ENCODE results near the gene CCDC57. TPM values are rescaled to one million over a fixed set of nuclear protein-coding genes. Genes with fewer than 3 reads are reported as not detected.

The CCDC57 gene
- total RNA-seq, 2 experiments from 2014 or later: 129 to 135 TPM

DNA sequence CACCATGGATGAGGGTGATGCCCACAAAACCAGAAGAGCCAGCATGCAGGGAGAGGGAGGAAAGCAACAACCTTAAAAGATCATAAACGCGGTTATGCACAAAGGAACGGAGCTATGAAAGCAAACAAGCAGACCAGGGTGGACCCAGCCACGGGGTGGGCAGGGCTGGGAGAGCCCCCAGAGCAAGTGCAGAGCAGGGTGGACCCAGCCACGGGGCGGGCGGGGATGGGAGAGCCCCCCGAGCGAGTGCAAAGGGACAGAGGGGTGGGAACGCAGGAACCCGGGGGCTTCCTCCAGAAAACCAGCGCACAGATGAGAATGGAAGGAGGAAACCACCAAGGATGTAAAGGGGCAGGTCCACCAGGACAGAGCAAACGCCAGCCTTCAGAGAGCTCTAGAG is 33.2 kb downstream of the CCDC57 start:
- Histone ChIP-seq H3K4me1 (ENCODE audit: insufficient read depth, low read length) (no peaks in the 10 kb centered on the region), H3K27ac (ENCODE audit: low read depth in 1 of 2, low read length in 2 of 2) (no peak overlapping the region), H3K36me3 (ENCODE audit: insufficient read depth, low read length) (peaks cover 35% of the 10 kb centered on the region), H3K27me3 (ENCODE audit: control insufficient read depth in 1 of 2, insufficient read depth in 2 of 2, low read length in 2 of 2) (no peaks in the 10 kb centered on the region), H3K4me3 (ENCODE audit: low read length) (no peak overlapping the region), H3K9me3 (ENCODE audit: control insufficient read depth in 1 of 2, insufficient read depth in 1 of 2, low read length in 2 of 2) (no peaks in the 10 kb centered on the region)
- no peaks in the 10 kb centered on the region for H3K27me3 Mint-ChIP-seq
- ATAC-seq (ENCODE audit: poor library complexity) (no peak), DNase-seq (no peak)
- no peaks in the 10 kb centered on the region for H3K9me3 Mint-ChIP-seq
- no peaks in the 10 kb centered on the region for H3K4me1 Mint-ChIP-seq (ENCODE audit: low read depth)
- no peak overlapping the region for H3K4me3 Mint-ChIP-seq
- intact Hi-C loops (cut with DNase I, micrococcal nuclease): no loop called here
- POLR2A ChIA-PET: no interaction called here
- H3K36me3 Mint-ChIP-seq (ENCODE audit: low read depth): peaks cover 43% of the 10 kb centered on the region
- CTCF ChIA-PET: no interaction called here
- H3K27ac Mint-ChIP-seq: no peak overlapping the region
- TF ChIP-seq, protein P1, sequence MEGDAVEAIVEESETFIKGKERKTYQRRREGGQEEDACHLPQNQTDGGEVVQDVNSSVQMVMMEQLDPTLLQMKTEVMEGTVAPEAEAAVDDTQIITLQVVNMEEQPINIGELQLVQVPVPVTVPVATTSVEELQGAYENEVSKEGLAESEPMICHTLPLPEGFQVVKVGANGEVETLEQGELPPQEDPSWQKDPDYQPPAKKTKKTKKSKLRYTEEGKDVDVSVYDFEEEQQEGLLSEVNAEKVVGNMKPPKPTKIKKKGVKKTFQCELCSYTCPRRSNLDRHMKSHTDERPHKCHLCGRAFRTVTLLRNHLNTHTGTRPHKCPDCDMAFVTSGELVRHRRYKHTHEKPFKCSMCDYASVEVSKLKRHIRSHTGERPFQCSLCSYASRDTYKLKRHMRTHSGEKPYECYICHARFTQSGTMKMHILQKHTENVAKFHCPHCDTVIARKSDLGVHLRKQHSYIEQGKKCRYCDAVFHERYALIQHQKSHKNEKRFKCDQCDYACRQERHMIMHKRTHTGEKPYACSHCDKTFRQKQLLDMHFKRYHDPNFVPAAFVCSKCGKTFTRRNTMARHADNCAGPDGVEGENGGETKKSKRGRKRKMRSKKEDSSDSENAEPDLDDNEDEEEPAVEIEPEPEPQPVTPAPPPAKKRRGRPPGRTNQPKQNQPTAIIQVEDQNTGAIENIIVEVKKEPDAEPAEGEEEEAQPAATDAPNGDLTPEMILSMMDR (IDR thresholded peaks at IDR 0.05): no peak

- ChIA-PET CTCF (no interaction called here), POLR2A (no interaction called here)
- DNase-seq: no peak
- no peak overlapping the region for H3K27ac ChIP-seq (ENCODE audit: low read depth in 1 of 2, low read length in 2 of 2)
- no peak for ATAC-seq (ENCODE audit: poor library complexity)
- no peak overlapping the region for H3K27ac Mint-ChIP-seq
- H3K36me3 Mint-ChIP-seq (ENCODE audit: low read depth): peaks cover 47% of the 10 kb centered on the region
- H3K36me3 ChIP-seq (ENCODE audit: insufficient read depth, low read length): peaks cover 31% of the 10 kb centered on the region
- intact Hi-C loops (cut with DNase I, micrococcal nuclease): no loop called here
- H3K9me3 Mint-ChIP-seq: no peaks in the 10 kb centered on the region
- H3K9me3 ChIP-seq (ENCODE audit: control insufficient read depth in 1 of 2, insufficient read depth in 1 of 2, low read length in 2 of 2): no peaks in the 10 kb centered on the region
- H3K4me1 ChIP-seq (ENCODE audit: insufficient read depth, low read length): no peaks in the 10 kb centered on the region
- H3K4me1 Mint-ChIP-seq (ENCODE audit: low read depth): no peaks in the 10 kb centered on the region
- TF ChIP-seq, protein P1 (IDR thresholded peaks at IDR 0.05): no peak
- H3K27me3 ChIP-seq (ENCODE audit: control insufficient read depth in 1 of 2, insufficient read depth in 2 of 2, low read length in 2 of 2): no peaks in the 10 kb centered on the region
- no peaks in the 10 kb centered on the region for H3K27me3 Mint-ChIP-seq
- no peak overlapping the region for H3K4me3 Mint-ChIP-seq
- no peak overlapping the region for H3K4me3 ChIP-seq (ENCODE audit: low read length)
Measured at GRCh38 chr17:82178499-82179261, 34.0 kb downstream of the CCDC57 start.

DNA sequence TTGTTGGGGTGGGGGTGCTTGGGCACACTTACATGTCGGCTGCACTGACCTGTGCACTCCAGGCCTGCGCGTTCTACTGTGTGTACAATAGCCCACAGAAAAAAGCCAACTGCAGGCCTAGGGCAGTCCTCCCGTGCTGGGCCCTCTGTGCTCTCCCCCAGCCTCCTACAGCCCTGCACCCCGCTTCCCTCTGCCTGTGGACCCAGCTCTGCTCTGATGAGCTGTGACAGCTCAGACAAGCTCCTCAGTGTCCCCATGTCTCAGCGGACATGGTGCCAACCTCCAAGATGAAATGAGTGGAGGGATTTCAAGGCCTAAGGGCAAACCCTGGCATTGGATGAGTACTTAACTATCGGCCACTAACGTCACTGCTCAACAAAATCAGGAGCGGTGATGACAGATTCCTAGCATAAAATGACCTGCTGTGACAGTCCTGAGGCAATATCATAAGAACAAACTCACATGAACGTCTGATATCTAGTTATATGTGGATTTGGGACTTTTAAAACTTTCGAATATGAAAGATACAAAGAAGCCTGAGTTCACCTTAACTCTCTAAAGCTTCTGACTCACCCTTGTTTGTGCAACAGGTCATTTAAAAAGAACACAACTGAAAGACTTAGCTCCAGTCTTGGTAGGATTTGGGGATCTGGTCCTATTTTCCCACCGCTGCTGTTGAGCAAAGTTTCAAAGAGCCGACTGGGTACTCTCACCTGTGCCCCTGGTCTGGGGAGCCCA is 34.7 kb downstream of the CCDC57 start:
- H3K4me3 ChIP-seq (ENCODE audit: low read length): no peak overlapping the region
- H3K9me3 ChIP-seq (ENCODE audit: control insufficient read depth in 1 of 2, insufficient read depth in 1 of 2, low read length in 2 of 2): no peaks in the 10 kb centered on the region
- POLR2A ChIA-PET: no interaction called here
- Mint-ChIP-seq H3K27ac (no peak overlapping the region), H3K9me3 (no peaks in the 10 kb centered on the region), H3K36me3 (ENCODE audit: low read depth) (peaks cover 44% of the 10 kb centered on the region), H3K27me3 (no peaks in the 10 kb centered on the region), H3K4me1 (ENCODE audit: low read depth) (no peaks in the 10 kb centered on the region), H3K4me3 (no peak overlapping the region)
- no peaks in the 10 kb centered on the region for H3K27me3 ChIP-seq (ENCODE audit: control insufficient read depth in 1 of 2, insufficient read depth in 2 of 2, low read length in 2 of 2)
- CTCF ChIA-PET: no interaction called here
- DNase-seq (no peak), ATAC-seq (ENCODE audit: poor library complexity) (no peak)
- intact Hi-C loops (cut with DNase I, micrococcal nuclease): no loop called here
- TF ChIP-seq, protein P1 (IDR thresholded peaks at IDR 0.05): no peak
- no peaks in the 10 kb centered on the region for H3K4me1 ChIP-seq (ENCODE audit: insufficient read depth, low read length)
- peaks cover 23% of the 10 kb centered on the region for H3K36me3 ChIP-seq (ENCODE audit: insufficient read depth, low read length)
- H3K27ac ChIP-seq (ENCODE audit: low read depth in 1 of 2, low read length in 2 of 2): no peak overlapping the region

Data from CD4-positive, alpha-beta T cell (primary cell).